HG03045 (cell line): Measurements from ENCODE around the gene GALR2.

Source experiments
- ATAC-seq: cut with Tn5 transposase; IDR thresholded peaks from one replicate; pipeline ENCODE4 v1.9.1; 2021; ENCODE audit warnings: mild to moderate bottlenecking, moderate library complexity; ENCODE audit not compliant: unreplicated experiment

The GALR2 gene

DNA sequence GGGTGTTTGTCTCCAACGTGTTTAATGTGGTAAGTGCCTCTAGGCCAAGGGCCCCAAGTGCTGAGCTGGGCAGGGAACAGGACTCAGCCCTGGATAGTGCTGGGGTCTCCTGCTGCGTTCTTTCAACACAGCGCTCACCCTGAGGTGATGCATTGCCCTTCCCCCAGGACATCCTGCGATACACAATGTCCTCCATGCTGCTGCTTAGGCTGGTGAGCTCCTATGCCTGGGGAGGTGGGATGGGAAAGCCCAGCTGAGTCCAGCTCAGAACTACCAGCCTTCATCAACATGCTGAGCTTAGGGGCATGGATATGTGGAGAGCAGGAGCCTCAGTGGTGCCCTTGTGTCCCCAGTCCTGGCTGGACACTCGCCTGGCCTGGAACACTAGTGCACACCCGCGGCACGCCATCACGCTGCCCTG lies 5.0 kb downstream of the GALR2 start:
- ATAC-seq: no peak

DNA sequence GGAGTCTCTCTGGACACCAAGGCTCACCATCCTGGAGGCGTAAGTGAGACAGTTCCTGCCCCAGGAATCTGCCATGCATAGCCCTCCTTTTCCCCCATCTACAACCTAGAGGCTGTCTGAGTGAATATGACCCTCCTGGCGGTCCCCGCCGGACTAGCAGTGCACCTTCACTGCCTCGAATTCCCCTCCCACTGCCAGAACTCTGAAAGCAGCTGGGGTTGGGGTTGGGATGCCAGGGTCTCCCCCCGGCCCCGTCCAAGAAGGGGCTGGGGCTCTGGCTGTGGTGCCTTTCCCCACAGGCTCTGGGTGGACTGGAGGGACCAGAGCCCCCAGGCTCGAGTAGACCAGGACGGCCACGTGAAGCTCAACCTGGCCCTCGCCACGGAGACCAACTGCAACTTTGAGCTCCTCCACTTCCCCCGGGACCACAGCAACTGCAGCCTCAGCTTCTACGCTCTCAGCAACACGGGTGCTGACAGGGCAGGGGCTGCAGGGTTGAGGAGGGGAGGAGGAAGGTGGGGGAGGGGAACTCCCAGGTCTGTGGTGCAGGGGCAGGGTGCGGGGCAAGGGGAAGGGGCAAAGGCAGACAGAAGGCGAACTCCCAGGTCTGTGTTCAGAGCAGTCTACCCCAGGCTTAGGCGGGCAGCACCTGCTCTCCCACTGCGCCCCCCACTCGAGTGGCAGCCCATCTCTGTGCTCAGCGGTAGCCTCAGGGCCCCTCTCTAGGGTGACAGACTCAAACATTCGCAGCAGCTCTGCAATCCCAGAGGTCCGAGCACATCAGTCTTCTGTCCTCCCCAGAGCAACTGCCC lies 5.6 kb downstream of the GALR2 start:
- no peak for ATAC-seq

DNA sequence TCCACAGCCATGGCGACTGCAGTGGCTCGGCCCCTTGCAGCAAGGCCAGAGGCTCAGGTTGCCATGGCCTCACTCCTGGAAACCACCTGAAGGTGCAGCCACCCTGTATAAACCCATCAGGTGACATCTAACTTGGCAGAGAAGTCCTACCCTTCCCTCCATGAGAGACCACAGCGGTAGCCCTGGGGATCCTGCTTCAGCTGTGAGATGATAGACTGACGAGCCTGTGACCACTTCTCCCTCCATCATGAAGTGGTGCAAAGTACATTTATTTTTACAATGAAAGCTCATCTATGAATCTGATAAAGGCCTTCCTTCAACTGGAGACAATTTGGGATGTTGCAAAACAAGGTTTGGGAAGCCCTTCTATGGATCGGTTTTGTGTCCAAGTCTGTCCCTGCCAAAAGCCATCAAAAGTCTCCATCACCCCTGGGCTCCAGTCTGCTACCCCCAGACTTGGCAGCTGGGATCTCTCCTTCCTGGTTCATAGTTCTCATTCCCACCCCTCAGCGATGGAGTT lies 6.2 kb downstream of the GALR2 start:
- ATAC-seq: no peak

DNA sequence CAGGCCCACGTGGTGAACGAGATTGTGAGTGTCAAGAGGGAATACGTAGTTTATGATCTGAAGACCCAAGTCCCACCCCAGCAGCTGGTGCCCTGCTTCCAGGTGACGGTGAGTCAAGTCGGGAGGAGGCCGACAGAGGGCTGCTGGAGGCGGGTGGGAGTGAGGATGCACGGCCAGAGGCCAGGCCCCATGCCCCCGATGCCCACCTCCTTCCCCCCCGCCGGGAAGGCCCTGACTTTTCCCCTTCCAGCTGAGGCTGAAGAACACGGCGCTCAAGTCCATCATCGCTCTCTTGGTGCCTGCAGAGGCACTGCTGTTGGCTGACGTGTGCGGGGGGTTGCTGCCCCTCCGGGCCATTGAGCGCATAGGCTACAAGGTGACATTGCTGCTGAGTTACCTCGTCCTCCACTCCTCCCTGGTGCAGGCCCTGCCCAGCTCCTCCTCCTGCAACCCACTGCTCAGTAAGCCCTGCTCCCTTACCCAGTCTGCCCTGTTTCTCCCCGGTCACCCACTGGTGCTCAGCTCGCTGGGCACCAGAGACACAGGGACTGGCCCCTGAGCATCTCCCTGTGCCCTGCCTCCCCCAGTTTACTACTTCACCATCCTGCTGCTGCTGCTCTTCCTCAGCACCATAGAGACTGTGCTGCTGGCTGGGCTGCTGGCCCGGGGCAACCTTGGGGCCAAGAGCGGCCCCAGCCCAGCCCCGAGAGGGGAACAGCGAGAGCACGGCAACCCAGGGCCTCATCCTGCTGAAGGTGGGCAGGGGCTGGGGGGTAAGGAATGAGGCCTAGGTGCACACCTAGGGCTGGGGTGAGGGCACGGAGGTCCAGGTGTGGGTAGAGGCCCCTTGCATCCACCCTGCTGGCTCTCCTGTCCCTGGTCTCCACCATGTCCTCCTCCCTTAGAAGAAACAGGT lies 7.0 kb downstream of the GALR2 start:
- no peak for ATAC-seq

GRCh38 chr17:76082326-76083251 lies 8.0 kb downstream of the GALR2 start:
- ATAC-seq: no peak

- ATAC-seq: no peak
Measured at GRCh38 chr17:76083536-76084182, 9.1 kb downstream of the GALR2 start.

DNA sequence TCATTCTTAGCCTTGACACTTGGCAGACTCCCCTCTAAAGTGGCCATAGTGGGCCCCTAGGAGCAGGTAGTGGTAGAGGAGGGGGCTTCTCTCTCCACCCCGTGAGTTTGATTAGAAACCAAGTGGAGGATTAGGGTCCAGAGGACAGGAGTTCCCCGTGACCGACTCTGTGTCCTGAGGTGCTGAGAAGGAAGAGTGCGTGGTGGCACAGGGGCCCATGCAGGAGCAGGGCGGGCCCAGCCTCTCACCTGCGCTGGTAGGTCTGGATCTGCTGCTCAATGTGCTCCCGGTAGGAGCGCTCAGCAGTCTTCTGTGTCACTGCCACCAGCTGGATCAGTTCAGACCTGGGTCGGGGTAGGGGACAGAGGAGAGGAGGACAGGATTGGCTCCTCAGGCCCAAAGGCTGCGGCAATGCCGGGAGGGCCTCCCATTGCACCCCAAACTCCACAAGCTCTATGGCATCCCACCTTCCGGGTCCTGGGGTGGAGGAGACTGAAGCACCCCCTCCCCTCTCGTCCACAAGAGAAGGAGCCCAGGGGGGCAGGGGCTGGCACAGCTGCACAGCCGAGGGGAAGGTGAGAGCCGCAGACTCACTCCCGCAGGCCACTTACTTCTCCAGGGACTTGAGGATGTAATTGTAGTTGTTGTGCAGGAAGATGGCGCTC lies 10.6 kb downstream of the GALR2 start:
- no peak for ATAC-seq

DNA sequence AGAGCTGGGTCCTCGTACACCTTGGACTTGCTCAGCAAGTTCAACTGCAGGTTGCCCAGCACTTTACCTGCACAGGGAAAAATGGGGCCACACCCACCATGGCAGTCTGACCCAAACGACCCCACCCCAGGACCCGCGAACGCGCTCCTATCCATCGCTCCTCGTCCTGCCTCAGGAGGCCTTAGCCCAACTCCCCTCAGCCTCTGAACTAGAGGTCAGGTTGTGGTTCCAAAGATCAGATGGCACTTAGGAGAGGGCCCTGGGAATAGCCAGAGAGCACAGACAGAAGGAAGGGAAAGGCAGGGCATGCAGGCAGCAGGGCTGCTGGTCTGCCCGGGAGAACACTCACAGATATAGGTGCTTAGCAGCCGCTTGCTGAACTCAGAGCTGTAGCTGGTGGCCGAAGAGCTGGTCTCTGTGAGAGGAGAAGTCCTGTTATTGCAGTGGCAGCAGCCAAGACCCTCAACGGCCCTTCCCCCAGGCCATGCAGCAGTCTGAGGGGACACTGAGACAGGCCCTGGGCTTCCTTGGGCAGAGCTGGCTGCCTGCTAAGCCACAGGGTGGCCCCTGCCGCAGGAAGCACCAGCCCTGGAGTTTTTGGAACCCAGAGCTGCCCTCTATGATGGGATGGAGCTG lies 11.3 kb downstream of the GALR2 start:
- ATAC-seq: no peak

GRCh38 chr17:76086384-76086783 lies 11.8 kb downstream of the GALR2 start:
- no peak for ATAC-seq

DNA sequence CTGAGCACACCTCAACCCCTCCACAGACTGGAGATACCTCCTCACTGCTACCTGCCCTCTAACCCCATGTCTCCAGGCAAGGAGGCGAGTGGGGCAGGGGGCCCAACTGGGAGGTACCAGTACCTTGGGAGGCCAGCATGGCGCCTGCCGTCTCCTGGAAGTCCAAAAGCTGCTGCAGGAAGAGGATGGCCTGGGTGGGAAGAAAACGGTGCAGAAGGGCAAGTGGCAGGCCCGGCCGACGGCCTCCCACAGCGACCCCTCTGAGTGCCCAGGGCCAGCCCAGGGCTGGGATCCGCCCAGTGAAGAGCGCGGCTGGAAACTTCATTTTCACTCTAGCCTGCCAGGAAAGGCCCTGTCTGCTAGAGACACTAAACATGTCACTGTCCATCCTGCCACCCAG lies 12.9 kb downstream of the GALR2 start:
- ATAC-seq: no peak

- ATAC-seq: no peak
Measured at GRCh38 chr17:76088041-76088867, 13.7 kb downstream of the GALR2 start.

DNA sequence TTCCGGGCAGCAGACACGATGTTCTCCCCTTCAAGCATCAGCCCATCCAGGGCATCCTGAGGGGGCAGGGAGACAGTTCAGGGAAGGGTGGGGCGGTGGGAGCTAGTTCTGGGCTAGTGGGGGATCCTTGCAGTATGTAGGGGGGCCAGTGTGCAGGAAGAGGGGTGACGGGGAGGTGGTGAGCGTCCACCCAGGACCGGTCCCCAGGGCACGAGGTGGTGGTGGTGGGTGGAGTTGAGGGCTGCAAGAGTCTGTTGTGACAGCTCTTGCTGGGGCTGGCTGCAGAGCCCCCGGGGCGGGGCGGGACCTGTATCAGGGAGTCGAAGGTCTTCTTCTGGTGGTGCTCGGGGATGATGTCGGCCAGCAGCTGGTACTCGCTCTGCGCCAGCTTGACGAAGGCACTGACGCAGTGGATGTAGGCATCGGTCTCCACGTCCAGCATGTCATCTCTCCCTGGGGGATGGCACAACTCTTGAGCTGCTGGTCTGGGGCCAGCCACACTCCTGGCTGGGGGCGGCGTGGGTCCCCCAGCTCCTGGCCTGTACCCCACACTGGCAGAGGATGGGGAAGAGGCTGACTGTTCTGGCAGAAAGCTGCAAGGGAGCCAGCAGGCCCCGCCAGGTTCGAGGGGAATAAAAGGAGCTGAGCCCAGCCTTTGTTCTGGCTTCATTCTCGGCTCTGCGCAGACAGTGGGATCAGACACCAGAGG lies 14.4 kb downstream of the GALR2 start:
- no peak for ATAC-seq

DNA sequence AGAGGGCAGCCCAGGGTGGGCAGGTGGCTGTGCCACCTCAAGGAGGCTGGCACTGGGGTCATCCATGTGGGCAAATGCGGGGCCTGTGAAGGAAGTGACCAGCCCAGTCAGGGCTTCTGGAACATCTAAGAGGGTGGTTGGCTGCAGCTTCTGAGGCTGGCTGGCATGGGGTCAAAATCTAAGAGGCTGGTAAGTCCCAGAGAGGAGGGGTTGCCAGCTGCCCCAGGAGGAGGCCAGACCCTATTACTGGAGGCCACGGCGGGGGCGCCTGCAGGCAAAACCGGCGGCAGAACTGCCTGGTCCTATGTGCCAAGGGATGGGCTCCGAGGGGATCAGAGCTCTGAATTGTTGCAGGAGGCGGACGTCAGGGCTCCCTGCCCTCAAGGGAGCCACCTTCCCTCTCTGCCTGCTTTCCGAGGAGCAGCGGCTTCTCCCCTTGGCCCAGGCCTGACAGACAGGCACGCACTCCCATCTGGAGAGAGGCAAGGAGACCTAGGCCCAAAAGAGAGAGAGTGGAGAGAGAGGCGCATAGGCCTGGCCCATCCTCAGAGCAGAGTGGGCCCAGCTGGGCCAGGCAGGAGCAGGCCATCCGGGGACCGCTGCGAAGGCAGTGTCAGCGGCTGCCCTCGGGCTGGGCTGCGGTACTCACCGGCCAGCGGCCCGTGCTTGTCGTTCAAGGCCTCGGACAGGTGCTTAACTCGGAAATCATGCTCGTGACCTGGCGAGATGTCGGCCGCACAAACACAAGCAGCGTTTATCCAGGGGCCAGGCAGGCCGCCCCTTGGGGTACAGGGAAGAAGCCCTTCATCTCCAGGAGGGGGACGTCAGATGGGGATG lies 15.3 kb downstream of the GALR2 start:
- no peak for ATAC-seq

DNA sequence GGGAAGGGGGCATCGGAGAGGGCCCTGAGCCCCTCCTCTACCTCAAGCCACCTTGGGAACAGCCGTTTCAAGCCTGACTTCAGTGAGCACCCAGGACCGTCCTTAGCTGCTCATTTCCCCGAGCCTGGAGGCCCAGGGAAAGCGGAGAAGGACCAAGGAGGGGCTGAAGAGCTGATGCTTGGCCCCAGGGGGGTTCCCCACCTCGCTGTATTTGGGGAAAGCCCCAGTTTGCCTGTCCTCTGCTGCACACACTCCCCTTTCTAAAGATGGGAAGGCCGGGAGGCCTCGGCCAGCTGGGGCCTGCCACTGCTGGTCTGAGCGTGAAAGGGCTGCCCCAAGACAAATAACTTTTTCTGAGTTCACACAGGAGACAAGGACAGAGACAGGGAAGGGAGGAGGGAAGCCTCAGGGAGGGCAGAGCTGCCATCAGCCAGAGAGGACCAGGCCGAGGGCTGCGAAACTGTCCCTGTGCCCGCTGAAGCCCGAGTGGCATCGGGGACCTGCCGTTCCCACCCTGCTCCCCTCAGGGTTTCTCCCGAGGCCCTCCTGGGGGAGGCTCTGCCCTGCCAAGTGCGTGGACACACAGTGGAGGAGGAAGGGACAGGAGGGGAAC lies 16.0 kb downstream of the GALR2 start:
- no peak for ATAC-seq

GRCh38 chr17:76091526-76092286 lies 17.1 kb downstream of the GALR2 start:
- no peak for ATAC-seq
